ENCODE data around the gene PLEKHD1. TPM values are rescaled to one million over a fixed set of nuclear protein-coding genes. Genes with fewer than 3 reads are reported as not detected.

PLEKHD1 gene
- total RNA-seq, 1 experiment from 2014 or later = 0.37 TPM

DNA sequence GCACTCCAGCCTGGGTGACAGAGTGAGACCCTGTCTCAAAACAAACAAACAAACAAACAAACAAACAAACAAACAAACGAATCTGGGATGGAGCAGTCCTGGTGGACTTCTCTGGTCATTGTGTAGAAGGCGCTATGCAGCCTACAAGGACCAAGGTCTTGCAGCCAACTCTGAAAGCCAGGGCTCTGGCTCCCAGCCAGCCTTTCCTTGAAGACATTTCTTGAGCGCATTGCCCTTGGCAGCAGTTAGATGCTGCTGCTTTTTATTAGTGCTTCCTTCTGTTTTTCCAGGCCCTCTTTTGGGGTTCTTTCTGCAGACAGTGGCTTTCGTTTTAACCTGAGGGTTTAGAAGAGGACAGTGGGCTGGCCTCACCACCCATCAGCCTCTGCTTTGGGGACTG, 70.0 kb downstream of the PLEKHD1 start:
- intact Hi-C loops (cut with micrococcal nuclease; ENCODE audit: unreplicated experiment) = no loop called here
- ChIA-PET CTCF (no interaction called here), POLR2A (ENCODE audit: low non-redundant PET) (no interaction called here)
- BruUV-seq (replicated peaks) = no TSS peak
- no peaks in the 10 kb centered on the region for H3K36me3 ChIP-seq (ENCODE audit: insufficient read depth, low read length, poor library complexity, severe bottlenecking)
- H3K27ac ChIP-seq (ENCODE audit: low read depth, low read length, poor library complexity, severe bottlenecking) = no peak overlapping the region
- no peak overlapping the region for H3K4me3 ChIP-seq (ENCODE audit: low read depth, low read length, poor library complexity, severe bottlenecking)
- no peak for DNase-seq (ENCODE audit: low spot score)
- no peak for TF ChIP-seq EZH2 (IDR thresholded peaks at IDR 0.05; ENCODE audit: borderline replicate concordance, low read depth, low read length, poor library complexity, severe bottlenecking)
- TF ChIP-seq, protein P1, sequence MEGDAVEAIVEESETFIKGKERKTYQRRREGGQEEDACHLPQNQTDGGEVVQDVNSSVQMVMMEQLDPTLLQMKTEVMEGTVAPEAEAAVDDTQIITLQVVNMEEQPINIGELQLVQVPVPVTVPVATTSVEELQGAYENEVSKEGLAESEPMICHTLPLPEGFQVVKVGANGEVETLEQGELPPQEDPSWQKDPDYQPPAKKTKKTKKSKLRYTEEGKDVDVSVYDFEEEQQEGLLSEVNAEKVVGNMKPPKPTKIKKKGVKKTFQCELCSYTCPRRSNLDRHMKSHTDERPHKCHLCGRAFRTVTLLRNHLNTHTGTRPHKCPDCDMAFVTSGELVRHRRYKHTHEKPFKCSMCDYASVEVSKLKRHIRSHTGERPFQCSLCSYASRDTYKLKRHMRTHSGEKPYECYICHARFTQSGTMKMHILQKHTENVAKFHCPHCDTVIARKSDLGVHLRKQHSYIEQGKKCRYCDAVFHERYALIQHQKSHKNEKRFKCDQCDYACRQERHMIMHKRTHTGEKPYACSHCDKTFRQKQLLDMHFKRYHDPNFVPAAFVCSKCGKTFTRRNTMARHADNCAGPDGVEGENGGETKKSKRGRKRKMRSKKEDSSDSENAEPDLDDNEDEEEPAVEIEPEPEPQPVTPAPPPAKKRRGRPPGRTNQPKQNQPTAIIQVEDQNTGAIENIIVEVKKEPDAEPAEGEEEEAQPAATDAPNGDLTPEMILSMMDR (conservative IDR thresholded peaks at IDR 0.05; ENCODE audit: low read depth, low read length) = no peak
- no peaks in the 10 kb centered on the region for H3K9me3 ChIP-seq (ENCODE audit: low read depth, low read length, poor library complexity, severe bottlenecking)
- peaks cover 3% of the 10 kb centered on the region for H3K27me3 ChIP-seq (replicated peaks; ENCODE audit: insufficient read depth, low read depth, low read length, poor library complexity)
- no peaks in the 10 kb centered on the region for H3K4me1 ChIP-seq (ENCODE audit: insufficient read depth, low read length, poor library complexity, severe bottlenecking)

DNA sequence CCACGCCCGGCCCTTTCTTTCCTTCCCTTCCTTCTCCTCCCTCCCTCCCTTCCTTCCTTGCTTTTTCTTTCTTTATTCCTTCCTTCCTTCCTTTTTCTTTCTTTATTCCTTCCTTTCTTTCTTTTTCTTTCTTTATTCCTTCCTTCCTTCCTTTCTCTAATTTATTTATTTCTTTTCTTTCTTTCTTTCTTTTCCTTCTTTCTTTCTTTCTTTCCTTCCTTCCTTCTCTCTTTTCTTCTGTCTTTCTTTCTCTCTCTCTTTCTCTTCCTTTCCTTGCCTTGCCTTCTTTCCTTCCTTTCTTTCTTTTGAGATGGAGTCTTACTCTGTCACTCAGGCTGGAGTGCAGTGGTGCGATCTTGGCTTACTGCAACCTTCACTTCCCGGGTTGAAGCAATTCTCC, 74.2 kb downstream of the PLEKHD1 start:
- H3K9me3 ChIP-seq (ENCODE audit: low read depth, low read length, poor library complexity, severe bottlenecking) = no peaks in the 10 kb centered on the region
- ChIA-PET CTCF (no interaction called here), POLR2A (ENCODE audit: low non-redundant PET) (no interaction called here)
- H3K27me3 ChIP-seq (replicated peaks; ENCODE audit: insufficient read depth, low read depth, low read length, poor library complexity) = peaks cover 44% of the 10 kb centered on the region
- no TSS peak for BruUV-seq (replicated peaks)
- no peak overlapping the region for H3K4me3 ChIP-seq (ENCODE audit: low read depth, low read length, poor library complexity, severe bottlenecking)
- no peak overlapping the region for H3K27ac ChIP-seq (ENCODE audit: low read depth, low read length, poor library complexity, severe bottlenecking)
- intact Hi-C loops (cut with micrococcal nuclease; ENCODE audit: unreplicated experiment) = no loop called here
- no peaks in the 10 kb centered on the region for H3K4me1 ChIP-seq (ENCODE audit: insufficient read depth, low read length, poor library complexity, severe bottlenecking)
- no peak for DNase-seq (ENCODE audit: low spot score)
- TF ChIP-seq, protein P1 (conservative IDR thresholded peaks at IDR 0.05; ENCODE audit: low read depth, low read length) = no peak
- TF ChIP-seq EZH2 (IDR thresholded peaks at IDR 0.05; ENCODE audit: borderline replicate concordance, low read depth, low read length, poor library complexity, severe bottlenecking) = no peak
- H3K36me3 ChIP-seq (ENCODE audit: insufficient read depth, low read length, poor library complexity, severe bottlenecking) = no peaks in the 10 kb centered on the region

DNA sequence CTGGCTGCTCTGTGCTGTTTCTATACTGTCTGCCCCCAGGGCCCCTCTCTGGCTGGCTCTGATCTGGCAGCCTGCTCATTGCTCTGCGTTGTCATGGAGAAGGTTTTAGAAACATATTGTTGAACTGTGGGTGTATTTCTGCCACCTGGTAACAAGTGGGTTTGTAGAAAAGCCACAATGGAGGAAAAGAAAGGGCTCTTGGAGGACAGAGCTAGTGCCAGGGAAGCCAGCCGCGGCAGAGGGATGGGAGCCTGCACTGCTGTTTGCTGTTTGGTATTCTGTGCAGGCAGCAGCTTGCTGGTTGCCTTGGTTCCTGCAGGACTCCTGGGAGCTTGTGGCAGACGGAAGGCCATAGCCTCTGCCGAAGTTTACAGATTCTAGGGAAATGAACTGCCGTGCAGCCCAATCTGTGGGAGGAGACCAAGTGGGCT, 75.1 kb downstream of the PLEKHD1 start:
- intact Hi-C loops (cut with micrococcal nuclease; ENCODE audit: unreplicated experiment) = no loop called here
- Histone ChIP-seq H3K9me3 (ENCODE audit: low read depth, low read length, poor library complexity, severe bottlenecking) (no peaks in the 10 kb centered on the region), H3K4me3 (ENCODE audit: low read depth, low read length, poor library complexity, severe bottlenecking) (no peak overlapping the region), H3K27ac (ENCODE audit: low read depth, low read length, poor library complexity, severe bottlenecking) (no peak overlapping the region), H3K4me1 (ENCODE audit: insufficient read depth, low read length, poor library complexity, severe bottlenecking) (no peaks in the 10 kb centered on the region), H3K27me3 (replicated peaks; ENCODE audit: insufficient read depth, low read depth, low read length, poor library complexity) (peaks cover 52% of the 10 kb centered on the region), H3K36me3 (ENCODE audit: insufficient read depth, low read length, poor library complexity, severe bottlenecking) (no peaks in the 10 kb centered on the region)
- no peak for DNase-seq (ENCODE audit: low spot score)
- POLR2A ChIA-PET (ENCODE audit: low non-redundant PET) = no interaction called here
- no TSS peak for BruUV-seq (replicated peaks)
- TF ChIP-seq, protein P1 (conservative IDR thresholded peaks at IDR 0.05; ENCODE audit: low read depth, low read length) = no peak
- no peak for TF ChIP-seq EZH2 (IDR thresholded peaks at IDR 0.05; ENCODE audit: borderline replicate concordance, low read depth, low read length, poor library complexity, severe bottlenecking)
- CTCF ChIA-PET = no interaction called here
